HG03521 (cell line): ENCODE measurements around the gene PPP1R7.

Source experiments
- ATAC-seq: cut with Tn5 transposase; IDR thresholded peaks from one replicate; pipeline ENCODE4 v1.9.1; 2021; ENCODE audit warnings: mild to moderate bottlenecking, moderate library complexity; ENCODE audit not compliant: unreplicated experiment

The PPP1R7 gene

DNA sequence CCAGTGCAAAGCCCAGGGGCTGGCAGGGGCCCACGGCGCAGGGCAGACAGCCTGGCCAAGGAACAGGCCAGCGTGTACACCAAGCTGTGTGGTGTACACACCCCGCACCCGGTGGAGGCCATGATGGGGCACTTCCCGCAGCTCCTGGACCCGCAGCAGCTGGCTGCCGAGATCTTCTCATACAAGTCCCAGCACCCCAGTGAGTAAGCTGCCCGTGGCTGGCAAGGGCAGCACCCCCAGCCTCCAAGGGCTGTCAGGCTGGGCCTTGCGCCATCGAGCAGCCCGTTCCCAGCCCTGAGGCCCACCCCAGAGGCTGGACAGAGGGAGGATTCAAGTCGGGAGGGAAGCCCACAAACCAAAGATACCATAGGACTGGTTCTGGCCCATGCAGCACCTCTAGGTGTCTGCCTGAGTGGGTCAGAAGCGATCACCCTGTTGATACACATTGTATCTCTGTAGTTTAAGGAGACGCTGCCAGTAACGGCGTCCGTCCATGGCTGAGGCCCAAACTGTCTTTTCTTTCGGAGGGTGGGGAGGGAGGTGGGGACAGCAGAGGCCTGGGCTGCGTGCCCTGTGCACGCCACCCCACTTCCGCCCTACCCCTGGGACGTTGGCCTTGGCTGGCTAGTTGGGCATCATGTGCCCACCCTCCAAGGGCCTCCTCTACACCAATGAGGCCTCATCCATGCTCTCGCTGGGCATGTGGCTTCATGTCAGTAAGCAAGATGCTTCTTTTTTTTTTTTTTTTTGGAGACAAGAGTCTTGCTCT, 31.3 kb upstream of the PPP1R7 start:
- ATAC-seq: no peak

GRCh38 chr2:241120440-241120839, 29.8 kb upstream of the PPP1R7 start:
- no peak for ATAC-seq

DNA sequence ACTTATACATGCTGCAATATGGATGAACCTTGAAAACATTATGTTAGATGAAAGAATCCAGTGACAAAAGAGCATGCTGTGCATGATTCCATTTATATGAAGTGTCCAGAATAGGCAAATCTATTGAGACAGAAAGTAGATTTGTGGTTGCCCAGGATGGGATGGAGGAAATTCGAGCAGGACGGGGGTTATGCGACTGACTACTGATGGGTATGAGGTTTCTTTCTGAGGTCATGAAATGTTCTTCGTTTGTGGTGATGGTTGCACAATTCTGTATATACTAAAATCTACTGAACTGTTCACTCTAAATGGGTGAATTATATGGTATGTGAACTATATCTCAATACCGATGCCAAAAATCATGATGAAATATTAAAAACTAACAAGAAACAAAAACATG, 29.3 kb upstream of the PPP1R7 start:
- no peak for ATAC-seq

DNA sequence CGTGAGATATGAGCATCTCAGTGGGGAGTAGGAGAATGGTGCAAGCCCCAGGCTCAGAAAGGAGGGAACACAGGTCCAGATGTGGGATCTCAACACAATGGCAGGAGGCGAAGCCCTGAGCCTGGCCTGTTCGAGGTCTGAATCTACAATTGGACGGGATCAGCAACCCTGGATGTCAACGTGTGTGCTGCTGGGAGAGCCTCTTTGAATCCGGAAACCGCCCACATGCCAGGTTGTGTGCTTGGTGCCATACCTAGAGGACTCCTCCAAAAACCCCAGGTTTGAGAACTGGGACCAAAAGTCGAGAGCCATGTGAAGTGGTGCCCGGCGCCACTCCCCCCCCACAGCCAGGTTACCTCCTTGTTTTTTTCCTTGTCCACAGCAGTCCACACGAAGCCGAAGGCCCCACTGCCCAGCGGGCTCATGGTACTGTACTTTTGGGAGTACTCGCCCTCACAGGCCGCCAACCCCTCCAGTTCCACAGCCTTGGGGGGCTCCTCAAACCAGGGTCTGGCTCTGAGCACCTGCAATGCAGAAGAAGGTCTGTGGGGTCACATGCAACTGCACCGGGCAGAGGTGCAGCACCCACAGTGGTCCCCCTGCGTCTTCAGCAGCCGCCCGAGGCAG, 27.8 kb upstream of the PPP1R7 start:
- ATAC-seq: no peak

- ATAC-seq: no peak
Measured at GRCh38 chr2:241123816-241124536, 26.3 kb upstream of the PPP1R7 start.

GRCh38 chr2:241125626-241126025, 24.6 kb upstream of the PPP1R7 start:
- no peak for ATAC-seq

GRCh38 chr2:241126201-241126611, 24.1 kb upstream of the PPP1R7 start:
- no peak for ATAC-seq

GRCh38 chr2:241126771-241127202, 23.5 kb upstream of the PPP1R7 start:
- no peak for ATAC-seq

GRCh38 chr2:241128266-241128665, 22.0 kb upstream of the PPP1R7 start:
- no peak for ATAC-seq

- no peak for ATAC-seq
Measured at GRCh38 chr2:241129086-241129871, 21.0 kb upstream of the PPP1R7 start.

- ATAC-seq: no peak
Measured at GRCh38 chr2:241130316-241130715, 20.0 kb upstream of the PPP1R7 start.

- ATAC-seq: no peak
Measured at GRCh38 chr2:241131531-241131930, 18.7 kb upstream of the PPP1R7 start.

DNA sequence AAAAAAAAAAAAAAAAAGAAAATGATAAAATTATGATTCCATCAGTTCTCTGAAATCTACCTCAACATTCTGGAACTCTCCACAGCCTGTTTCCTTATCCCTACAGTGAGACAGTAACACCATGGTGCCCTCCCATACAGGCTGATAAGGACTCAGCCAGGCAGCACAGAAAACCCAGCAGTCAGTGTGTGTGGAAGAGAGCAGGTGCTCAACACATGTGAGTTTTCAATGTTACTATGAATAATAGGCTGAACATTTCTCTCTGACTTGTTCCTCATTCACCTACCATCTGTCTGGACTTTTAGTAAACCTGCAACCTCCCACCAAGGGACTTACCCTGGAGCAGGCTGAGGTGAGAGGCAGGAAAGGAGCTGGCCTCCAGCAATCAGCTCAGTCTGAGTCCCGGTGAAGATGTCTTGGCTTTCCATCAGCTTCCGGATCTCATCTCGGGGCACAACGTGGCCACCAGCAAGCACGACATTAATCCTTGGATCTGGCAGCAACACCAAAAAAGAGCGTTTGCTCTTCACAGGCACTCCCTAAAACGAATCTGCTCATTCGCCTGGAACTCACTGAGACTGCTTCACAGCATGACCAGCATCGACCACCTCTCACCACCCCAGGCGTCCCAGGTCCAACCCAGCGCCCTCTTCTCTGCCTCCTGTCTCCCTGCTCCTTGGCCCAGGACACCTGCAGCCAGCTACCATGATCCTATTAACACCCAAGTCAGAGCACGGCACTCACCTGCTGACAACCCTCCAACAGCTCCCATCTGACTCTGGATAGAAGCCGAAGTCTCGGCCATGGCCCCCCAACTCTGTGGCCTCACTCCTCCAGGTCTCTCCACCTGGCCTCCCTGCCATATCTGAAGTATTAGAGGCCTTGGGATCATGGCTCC, 17.5 kb upstream of the PPP1R7 start:
- no peak for ATAC-seq

DNA sequence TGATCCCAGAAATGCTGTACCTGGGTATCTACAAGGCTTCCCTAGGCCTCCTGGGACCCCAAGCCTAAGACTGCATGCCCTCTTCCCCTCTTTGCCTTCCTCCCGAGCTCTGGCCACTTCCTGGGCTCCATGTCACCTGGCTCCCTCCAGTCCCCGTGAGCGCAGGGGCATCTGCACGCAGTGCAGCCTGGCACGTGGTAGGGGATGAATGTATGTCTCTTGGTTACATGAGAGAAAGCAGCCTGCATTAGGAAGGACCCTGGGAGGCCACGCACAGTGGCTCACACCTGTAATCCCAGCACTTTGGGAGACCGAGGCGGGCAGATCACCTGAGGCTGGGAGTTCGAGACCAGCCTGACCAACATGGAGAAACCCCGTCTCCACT, 16.8 kb upstream of the PPP1R7 start:
- ATAC-seq: no peak

DNA sequence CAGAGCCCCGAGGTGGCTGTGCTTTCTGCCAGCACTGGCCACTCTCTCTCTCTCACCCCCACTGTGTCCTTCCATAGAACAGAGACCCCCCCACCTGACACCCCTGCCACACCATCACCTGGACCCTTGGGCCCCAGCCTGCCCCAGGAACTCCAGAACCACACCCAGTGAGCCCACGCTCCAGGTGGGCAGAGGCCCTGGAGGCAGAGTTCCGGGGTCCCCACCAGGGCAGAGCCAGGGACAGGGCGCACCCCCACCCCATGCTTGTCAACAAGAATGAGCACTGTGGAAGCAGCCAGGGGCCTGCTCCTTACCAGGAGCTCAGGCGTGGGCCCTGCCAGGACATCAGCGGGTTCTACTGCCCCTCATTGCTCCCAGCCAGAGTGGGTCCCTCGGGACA, 15.6 kb upstream of the PPP1R7 start:
- ATAC-seq: no peak

DNA sequence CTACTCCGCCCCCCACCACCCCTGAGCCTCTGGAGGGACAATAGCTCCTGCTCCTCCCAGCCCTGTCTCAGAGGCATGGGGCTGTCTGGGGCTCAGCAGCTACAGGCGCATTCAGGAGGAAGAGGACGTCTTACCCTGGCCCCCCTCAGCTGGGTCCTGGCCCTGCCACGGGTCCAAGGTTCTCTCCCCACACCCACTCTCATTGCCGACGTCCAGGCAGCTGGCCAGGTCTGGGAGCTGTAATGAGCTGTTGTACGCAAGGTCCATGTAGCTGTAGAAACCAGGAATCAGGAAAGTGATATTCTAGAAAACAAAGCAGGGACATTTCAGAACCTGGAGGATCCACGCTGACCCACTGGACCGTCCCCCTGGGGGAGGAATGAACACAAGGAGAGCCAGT, 14.5 kb upstream of the PPP1R7 start:
- ATAC-seq: no peak

DNA sequence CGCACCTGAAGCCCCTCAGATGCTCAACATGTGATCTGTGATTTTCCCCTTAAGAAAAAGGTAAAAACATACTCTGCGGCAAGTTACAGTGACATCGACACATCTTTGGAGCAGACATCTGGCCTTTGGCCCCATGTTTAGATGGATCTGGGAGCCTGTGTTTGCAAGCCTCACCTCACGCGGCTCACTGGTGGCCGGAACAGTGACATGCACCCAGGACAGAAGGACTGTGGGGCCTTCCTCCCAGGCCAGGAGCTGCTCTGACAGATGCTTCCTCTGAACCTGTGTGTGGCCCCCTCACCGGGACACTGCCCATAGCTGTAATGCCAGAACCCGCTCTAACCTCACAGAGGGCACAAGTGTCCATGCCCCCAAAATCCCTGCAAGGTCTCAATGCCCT, 14.1 kb upstream of the PPP1R7 start:
- ATAC-seq: no peak

DNA sequence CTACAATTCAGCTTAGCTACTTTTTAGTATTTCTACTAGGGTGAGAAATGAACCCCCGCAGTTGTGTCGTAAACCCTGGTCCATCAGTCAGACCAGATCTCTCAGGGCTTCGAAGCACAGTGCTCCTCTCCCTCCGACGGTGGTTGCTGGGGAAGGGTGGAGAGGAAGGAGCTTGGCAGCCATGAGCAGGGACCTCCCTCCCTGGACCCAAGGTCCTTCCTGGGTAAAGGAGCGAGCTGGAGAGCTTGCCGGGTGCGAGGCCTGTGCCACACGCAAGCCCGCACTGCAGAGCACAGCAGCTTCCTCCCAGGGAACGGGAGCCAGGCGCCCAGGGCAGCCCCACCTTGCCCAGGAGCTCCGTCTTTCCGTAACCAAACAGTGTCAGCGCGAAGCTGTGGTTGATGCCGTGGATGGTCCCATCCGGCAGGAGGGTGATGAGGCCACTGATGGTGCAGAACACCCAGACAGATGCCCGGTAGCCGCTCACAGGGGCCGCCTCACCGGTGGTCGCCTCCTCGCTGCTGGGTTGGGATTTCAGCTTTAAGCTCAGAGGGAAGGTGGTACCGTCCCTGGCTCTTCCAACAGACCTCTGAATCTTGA, 13.5 kb upstream of the PPP1R7 start:
- no peak for ATAC-seq

- ATAC-seq: no peak
Measured at GRCh38 chr2:241137276-241138190, 12.7 kb upstream of the PPP1R7 start.
